A549 (cell line): ENCODE measurements around the gene ARHGAP18. TPM values are rescaled to one million over a fixed set of nuclear protein-coding genes. Genes with fewer than 3 reads are reported as not detected.

Experiments
- ATAC-seq, 2 experiments: fragments of 200-7000 bp in 1 of 2; fragments of >200 bp in 1 of 2; cut with Nextera tagmentation in 1 of 2; cut with Tn5 transposase in 1 of 2; 3 replicates each; pipeline versions ENCODE4 v1.8.0 to v1.9.1; 2018 to 2020; ENCODE audit warnings: mild to moderate bottlenecking in 1 of 2, moderate library complexity in 1 of 2
- CTCF ChIA-PET: fragments of 300-600 bp; sonication (Branson Sonifier 250); formaldehyde crosslinking; extraction: SDS; loops from one replicate; lab custom pipeline; 2021; ENCODE audit warnings: antibody characterized with exemption, inconsistent platforms; lab: Yijun Ruan, JAX
- POLR2A ChIA-PET: fragments of 350-600 bp; formaldehyde crosslinking; extraction: SDS; loops from one replicate; lab custom pipeline; 2021; ENCODE audit warnings: antibody characterized with exemption, inconsistent platforms; lab: Yijun Ruan, JAX
- DNase-seq, 2 experiments: peaks; one replicate each; pipeline versions ENCODE4 v3.0.0 to v3.0.0-alpha.2; 2011 to 2016; ENCODE audit warnings: low read depth in 1 of 2, low spot score in 1 of 2
- FAIRE-seq: peaks from 2 replicates; lab custom pipeline; 2011; peaks lifted over from hg19 to GRCh38; lab: Jason Lieb, UNC
- H3K27ac ChIP-seq, 2 experiments: fragments of >200 bp; sonication (Bioruptor Twin); formaldehyde crosslinking; 3 replicates each; pipeline ENCODE4 v1.5.1; 2016 to 2017
- H3K4me1 ChIP-seq: fragments of >200 bp; sonication (Bioruptor Twin); formaldehyde crosslinking; 3 replicates; pipeline ENCODE4 v1.6.1; 2016
- H3K4me2 ChIP-seq: fragments of >200 bp; sonication (Bioruptor Twin); formaldehyde crosslinking; 3 replicates; pipeline ENCODE4 v1.6.1; 2016
- H3K4me3 ChIP-seq: fragments of >200 bp; sonication (Bioruptor Twin); formaldehyde crosslinking; 3 replicates; pipeline ENCODE4 v1.5.1; 2016
- H3K9me3 ChIP-seq: fragments of >200 bp; sonication (Bioruptor Twin); formaldehyde crosslinking; 3 replicates; pipeline ENCODE4 v1.6.1; 2016
- BCL3 ChIP-seq: fragments of >200 bp; sonication (Bioruptor Twin); formaldehyde crosslinking; IDR thresholded peaks from 3 replicates; pipeline ENCODE4 v1.6.1; 2016
- CBX2 ChIP-seq: fragments of 200-600 bp; sonication (generic); IDR thresholded peaks from 2 replicates; pipeline ENCODE4 v1.6.1; 2016; ENCODE audit warnings: low read depth, mild to moderate bottlenecking, borderline replicate concordance
- CEBPB ChIP-seq, 2 experiments: fragments of >200 bp in 1 of 2; sonication (Bioruptor Twin) in 1 of 2; formaldehyde crosslinking in 1 of 2; IDR thresholded peaks; 2 replicates each; pipeline ENCODE4 v1.6.1; 2012 to 2016
- CTCF ChIP-seq: fragments of >200 bp; sonication (Bioruptor Twin); formaldehyde crosslinking; IDR thresholded peaks from 3 replicates; pipeline ENCODE4 v1.5.1; 2016
- EHF ChIP-seq: fragments of 250-450 bp; sonication (Bioruptor Pico); IDR thresholded peaks from 2 replicates; pipeline ENCODE4 v1.5.0; 2020; ENCODE audit warnings: mild to moderate bottlenecking
- GATA3 ChIP-seq: IDR thresholded peaks from 2 replicates; pipeline ENCODE4 v1.6.1; 2012; ENCODE audit warnings: borderline replicate concordance
- HDAC2 ChIP-seq: fragments of 200-600 bp; sonication (generic); IDR thresholded peaks from 2 replicates; pipeline ENCODE4 v1.6.1; 2016
- HES2 ChIP-seq: fragments of >200 bp; sonication (Bioruptor Twin); formaldehyde crosslinking; IDR thresholded peaks from 2 replicates; pipeline ENCODE4 v1.6.1; 2016
- JUN ChIP-seq, 2 experiments: fragments of >200 bp; sonication (Bioruptor Twin); formaldehyde crosslinking; IDR thresholded peaks; 2 replicates in 1 of 2; 3 replicates in 1 of 2; pipeline ENCODE4 v1.6.1; 2016 to 2017
- KDM5A ChIP-seq: fragments of 200-600 bp; sonication (generic); IDR thresholded peaks from 2 replicates; pipeline ENCODE4 v1.6.1; 2016; ENCODE audit warnings: antibody characterized with exemption, mild to moderate bottlenecking
- MAZ ChIP-seq: fragments of 150-350 bp; IDR thresholded peaks from 2 replicates; pipeline ENCODE4 v1.6.1; 2014; ENCODE audit warnings: antibody characterized with exemption, low read depth, low read length, borderline replicate concordance
- POLR2AphosphoS2 ChIP-seq: conservative IDR thresholded peaks from 2 replicates; pipeline ENCODE4 v1.6.1; 2012; ENCODE audit warnings: low read length, improper control_type of control experiment, inconsistent platforms
- REST ChIP-seq: fragments of 200-600 bp; sonication (generic); IDR thresholded peaks from 2 replicates; pipeline ENCODE4 v1.6.1; 2016; ENCODE audit warnings: antibody characterized with exemption, mild to moderate bottlenecking, moderate library complexity
- SMC3 ChIP-seq: fragments of >200 bp; sonication (Bioruptor Twin); formaldehyde crosslinking; IDR thresholded peaks from 3 replicates; pipeline ENCODE4 v1.6.1; 2018; ENCODE audit warnings: inconsistent platforms
- TP53 ChIP-seq: fragments of 250-450 bp; sonication (Bioruptor Pico); IDR thresholded peaks from 2 replicates; pipeline ENCODE4 v1.5.0; 2021; ENCODE audit warnings: mild to moderate bottlenecking, moderate library complexity
- USF2 ChIP-seq: fragments of 450-650 bp; IDR thresholded peaks from 2 replicates; pipeline ENCODE4 v1.6.1; 2014; ENCODE audit warnings: antibody characterized with exemption
- ZC3H11A ChIP-seq: fragments of 450-650 bp; IDR thresholded peaks from 2 replicates; pipeline ENCODE4 v1.6.1; 2014; ENCODE audit warnings: antibody characterized with exemption, mild to moderate bottlenecking
- ZSCAN20 ChIP-seq: fragments of 250-450 bp; sonication (Bioruptor Pico); IDR thresholded peaks from 2 replicates; pipeline ENCODE4 v1.8.0; 2022; ENCODE audit warnings: mild to moderate bottlenecking, moderate library complexity
- WGBS: methylation state at CpG from one replicate; pipeline ENCODE4 v1.1.6; 2017; ENCODE audit errors: missing lambda C conversion rate; 5-methylcytosine and 5-hydroxymethylcytosine counted together
- polyA plus RNA-seq, 4 experiments: library from polyadenylated mRNA; depleted of rRNA in 3 of 4; stranded (reverse); fragments of >200 nt; fragmentation: RNase III in 1 of 4; extraction: RNeasy Plus Mini Kit Qiagen cat#74134 plus additional on column Dnase treatment in 1 of 4; gene quantifications; 2 replicates in 3 of 4; 3 replicates in 1 of 4; pipeline ENCODE4 v1.2.3, GENCODE V29; 2011 to 2017

ARHGAP18 gene
- polyA plus RNA-seq, 2 of the 4 experiments (the other 2 are of a cell fraction) = 11.2 to 16.7 TPM

GRCh38 chr6:129665555-129665954 is 44.4 kb downstream of the ARHGAP18 start:
- H3K4me1 ChIP-seq = peaks cover 59% of the 10 kb centered on the region
- no peak overlapping the region for H3K4me2 ChIP-seq
- ChIA-PET POLR2A (no interaction called here), CTCF (interaction anchor here (0.9 to 2.4 kb wide), 5 partner anchors 23 to 166 kb away, joined by 3 to 12 read pairs (median 3); no protein-coding TSS in a partner anchor)
- H3K9me3 ChIP-seq = no peaks in the 10 kb centered on the region
- no peak for FAIRE-seq
- no peak overlapping the region for H3K4me3 ChIP-seq
- WGBS = 68% methylated on average over 3 of the region's 3 CpGs
- peak overlapping the region; percentile 63 to 76; a peak in 5 of 6 replicates for H3K27ac ChIP-seq
- no peak for DNase-seq
- no peak for ATAC-seq
- TF ChIP-seq REST = no peak

GRCh38 chr6:129663531-129663930 is 46.4 kb downstream of the ARHGAP18 start:
- H3K4me3 ChIP-seq = no peak overlapping the region
- no peak overlapping the region for H3K4me2 ChIP-seq
- no peaks in the 10 kb centered on the region for H3K9me3 ChIP-seq
- DNase-seq = no peak
- CTCF ChIA-PET = interaction anchor here (0.6 to 1.2 kb wide), 3 partner anchors 11 to 67 kb away, joined by 3 to 4 read pairs (median 3); no protein-coding TSS in a partner anchor
- no peak for FAIRE-seq
- no peak for ATAC-seq
- H3K4me1 ChIP-seq = peaks cover 67% of the 10 kb centered on the region
- 90% methylated on average over 3 of the region's 3 CpGs for WGBS
- H3K27ac ChIP-seq = peak overlapping the region in 1 of 2 experiments; percentile 50; a peak in 3 of 6 replicates
- no peak for TF ChIP-seq KDM5A
- TF ChIP-seq EHF (CRISPR knock-in tag) = no peak
- no peak for TF ChIP-seq MAZ
- no peak for TF ChIP-seq HES2
- no peak for TF ChIP-seq BCL3
- no peak for TF ChIP-seq CEBPB (IDR thresholded peaks at IDR 0.05)
- no peak for TF ChIP-seq POLR2AphosphoS2
- TF ChIP-seq CTCF = no peak
- TF ChIP-seq USF2 = no peak
- no peak for TF ChIP-seq ZSCAN20
- TF ChIP-seq SMC3 = no peak
- TF ChIP-seq HDAC2 = no peak
- TF ChIP-seq TP53 (CRISPR knock-in tag) = no peak
- no peak for TF ChIP-seq GATA3
- TF ChIP-seq JUN (IDR thresholded peaks at IDR 0.05) = no peak
- no peak for TF ChIP-seq ZC3H11A
- TF ChIP-seq CBX2 = no peak
- POLR2A ChIA-PET = no interaction called here
